HEK293T (cell line): ENCODE results near the gene FTL.

Source experiments
- BHLHE40 ChIP-seq: fragments of 450-650 bp; IDR thresholded peaks from 2 replicates; pipeline ENCODE4 v1.6.1; 2016; ENCODE audit warnings: mild to moderate bottlenecking, moderate library complexity, borderline replicate concordance
- CTBP1 ChIP-seq: fragments of 450-650 bp; IDR thresholded peaks from 2 replicates; pipeline ENCODE4 v1.6.1; 2016; ENCODE audit warnings: borderline replicate concordance
- FOXA1 ChIP-seq: fragments of 450-650 bp; IDR thresholded peaks from 2 replicates; pipeline ENCODE4 v1.6.1; 2016; ENCODE audit warnings: mild to moderate bottlenecking
- FOXK2 ChIP-seq: fragments of 450-650 bp; IDR thresholded peaks from 2 replicates; pipeline ENCODE4 v1.6.1; 2016; ENCODE audit warnings: mild to moderate bottlenecking
- FOXM1 ChIP-seq: fragments of 450-650 bp; IDR thresholded peaks from 2 replicates; pipeline ENCODE4 v1.6.1; 2017; ENCODE audit warnings: mild to moderate bottlenecking, borderline replicate concordance
- HDGF ChIP-seq: fragments of 450-650 bp; IDR thresholded peaks from 2 replicates; pipeline ENCODE4 v1.6.1; 2017; ENCODE audit warnings: antibody characterized with exemption, borderline replicate concordance
- L3MBTL2 ChIP-seq: fragments of 450-650 bp; conservative IDR thresholded peaks from 2 replicates; pipeline ENCODE4 v1.6.1; 2016; ENCODE audit warnings: mild to moderate bottlenecking
- LEF1 ChIP-seq: fragments of 450-650 bp; IDR thresholded peaks from 2 replicates; pipeline ENCODE4 v1.6.1; 2017; ENCODE audit warnings: mild to moderate bottlenecking, borderline replicate concordance
- NFRKB ChIP-seq: fragments of 450-650 bp; IDR thresholded peaks from 2 replicates; pipeline ENCODE4 v1.6.1; 2016; ENCODE audit warnings: mild to moderate bottlenecking, moderate library complexity
- SP1 ChIP-seq: fragments of 450-650 bp; IDR thresholded peaks from 2 replicates; pipeline ENCODE4 v1.6.1; 2017

DNA sequence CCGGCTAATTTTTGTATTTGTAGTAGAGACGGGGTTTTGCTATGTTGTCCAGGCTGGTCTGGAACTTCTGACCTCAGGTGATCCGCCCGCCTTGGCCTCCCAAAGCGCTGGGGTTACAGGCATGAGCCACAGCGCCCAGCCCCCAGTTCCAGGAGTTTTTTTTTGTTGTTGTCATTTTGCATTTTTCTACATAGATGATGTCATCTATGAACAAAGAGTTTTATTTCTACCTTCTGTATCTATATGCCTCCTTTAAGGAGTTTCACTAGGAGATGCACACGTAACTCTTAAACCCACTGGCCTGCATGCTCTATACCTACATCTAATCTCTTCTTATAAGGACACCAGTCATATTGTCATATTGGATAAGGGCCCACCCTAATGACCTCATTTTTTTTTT is 26.9 kb upstream of the FTL start:
- no peak for TF ChIP-seq NFRKB
- no peak for TF ChIP-seq BHLHE40
- no peak for TF ChIP-seq FOXA1
- TF ChIP-seq FOXK2, result no peak
- TF ChIP-seq FOXM1, result no peak
- TF ChIP-seq CTBP1, result no peak
- TF ChIP-seq HDGF, result no peak
- no peak for TF ChIP-seq L3MBTL2
- no peak for TF ChIP-seq SP1
- TF ChIP-seq LEF1, result no peak
